CD4-positive, CD25-positive, alpha-beta regulatory T cell (primary cell): ENCODE results near the gene SLC1A1. TPM values are rescaled to one million over a fixed set of nuclear protein-coding genes. Genes with fewer than 3 reads are reported as not detected.

Experiments
- ATAC-seq, 2 donors: fragments of 150-1000 bp; cut with Tn5 transposase; one replicate each; pipeline ENCODE4 v1.10.0; 2021; ENCODE audit warnings: low read depth in 2 of 2, moderate number of reproducible peaks in 2 of 2, moderate library complexity in 1 of 2
- DNase-seq, 3 donors: peaks; one replicate each; pipeline versions ENCODE4 v3.0.0 to v3.0.0-alpha.2; 2012 to 2022; ENCODE audit warnings: mixed read lengths in 1 of 3
- H3K27ac ChIP-seq: one replicate; pipeline ENCODE4 v1.7.0; 2013; ENCODE audit warnings: mild to moderate bottlenecking, low read length; ENCODE audit not compliant: insufficient read depth, poor library complexity, severe bottlenecking
- H3K27me3 ChIP-seq: one replicate; pipeline ENCODE4 v1.7.0; 2013; ENCODE audit warnings: low read length; ENCODE audit not compliant: control insufficient read depth, insufficient read depth
- H3K36me3 ChIP-seq: one replicate; pipeline ENCODE4 v1.7.0; 2013; ENCODE audit warnings: mild to moderate bottlenecking, low read length, moderate library complexity; ENCODE audit not compliant: control insufficient read depth, insufficient read depth
- H3K4me1 ChIP-seq: 2 replicates; pipeline ENCODE4 v1.7.0; 2013; ENCODE audit warnings: mild to moderate bottlenecking, low read length; ENCODE audit not compliant: insufficient read depth, control insufficient read depth, poor library complexity, severe bottlenecking
- H3K4me3 ChIP-seq: one replicate; pipeline ENCODE4 v1.7.0; 2013; ENCODE audit warnings: low read depth, mild to moderate bottlenecking, low read length, moderate library complexity
- H3K9me3 ChIP-seq, 2 experiments: 1 replicate in 1 of 2; 2 replicates in 1 of 2; pipeline ENCODE4 v1.7.0; 2013; ENCODE audit warnings: low read length in 2 of 2, mild to moderate bottlenecking in 1 of 2, moderate library complexity in 1 of 2; ENCODE audit not compliant: control insufficient read depth in 2 of 2
- H3K27ac Mint-ChIP-seq, 3 donors: one replicate each; pipeline ENCODE4 v1.8.0; 2020 to 2022; ENCODE audit warnings: mild to moderate bottlenecking in 3 of 3, mixed read lengths in 3 of 3, moderate library complexity in 2 of 3
- H3K27me3 Mint-ChIP-seq: one replicate; pipeline ENCODE4 v1.8.0; 2022; ENCODE audit warnings: mild to moderate bottlenecking, mixed read lengths
- H3K36me3 Mint-ChIP-seq: one replicate; pipeline ENCODE4 v1.8.0; 2020; ENCODE audit warnings: mixed read lengths
- H3K4me1 Mint-ChIP-seq, 4 donors: one replicate each; pipeline ENCODE4 v1.8.0; 2020 to 2022; ENCODE audit warnings: mixed read lengths in 4 of 4, mild to moderate bottlenecking in 1 of 4
- H3K4me3 Mint-ChIP-seq, 4 donors: one replicate each; pipeline ENCODE4 v1.8.0; 2020 to 2022; ENCODE audit warnings: mild to moderate bottlenecking in 4 of 4, mixed read lengths in 4 of 4, moderate library complexity in 3 of 4
- H3K9me3 Mint-ChIP-seq, 7 donors: one replicate each; pipeline ENCODE4 v1.8.0; 2020 to 2022; ENCODE audit warnings: mixed read lengths in 7 of 7, mild to moderate bottlenecking in 3 of 7, moderate library complexity in 2 of 7
- polyA plus RNA-seq, 4 donors: library from polyadenylated mRNA; unstranded; fragments of 300-500 nt; fragmentation: Illumina TruSeq; gene quantifications; one replicate each; pipeline ENCODE4 v1.2.3, GENCODE V29; 2021
- total RNA-seq: library from RNA; stranded (reverse); gene quantifications from one replicate; pipeline ENCODE4 v1.2.3, GENCODE V29; 2022

SLC1A1 gene
- total and polyA plus RNA-seq, 5 donors from 2014 or later, result 0.37 to 3.3 (median 1.3) TPM

DNA sequence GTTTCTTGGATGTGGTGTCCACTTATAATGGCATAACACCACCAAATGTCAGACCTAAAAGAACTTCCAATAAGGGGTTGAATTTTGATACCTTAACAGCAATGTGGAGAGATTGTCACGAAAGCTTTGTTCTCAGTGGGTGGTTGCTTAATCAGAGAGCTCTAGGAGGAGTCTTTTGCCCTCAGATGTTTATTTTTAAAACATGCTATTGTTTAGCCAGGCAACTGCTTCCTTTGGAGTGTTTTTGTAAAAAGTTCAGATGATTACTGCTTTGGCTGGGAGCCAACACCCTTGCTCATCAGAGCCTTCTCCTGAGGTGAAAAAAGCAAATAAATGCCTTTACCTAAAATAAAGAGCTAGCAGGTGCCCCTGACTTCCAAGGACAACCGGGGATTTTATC is 65.0 kb downstream of the SLC1A1 start:
- ATAC-seq, result no peak
- H3K4me1 ChIP-seq, result peaks cover 10% of the 10 kb centered on the region
- no peaks in the 10 kb centered on the region for H3K27me3 ChIP-seq
- H3K4me3 ChIP-seq, result no peak overlapping the region
- no peaks in the 10 kb centered on the region for H3K9me3 ChIP-seq
- Mint-ChIP-seq H3K4me1 (peaks cover 0 to 38% (median 13%) of the 10 kb centered on the region in 4 donors), H3K36me3 (no peaks in the 10 kb centered on the region), H3K9me3 (no peaks in the 10 kb centered on the region), H3K4me3 (no peak overlapping the region), H3K27ac (peak overlapping the region in 2 of 3 donors; percentile 15 to 78), H3K27me3 (no peaks in the 10 kb centered on the region)
- no peak overlapping the region for H3K27ac ChIP-seq
- peak in 1 of 3 donors; percentile 53 for DNase-seq
- no peaks in the 10 kb centered on the region for H3K36me3 ChIP-seq

DNA sequence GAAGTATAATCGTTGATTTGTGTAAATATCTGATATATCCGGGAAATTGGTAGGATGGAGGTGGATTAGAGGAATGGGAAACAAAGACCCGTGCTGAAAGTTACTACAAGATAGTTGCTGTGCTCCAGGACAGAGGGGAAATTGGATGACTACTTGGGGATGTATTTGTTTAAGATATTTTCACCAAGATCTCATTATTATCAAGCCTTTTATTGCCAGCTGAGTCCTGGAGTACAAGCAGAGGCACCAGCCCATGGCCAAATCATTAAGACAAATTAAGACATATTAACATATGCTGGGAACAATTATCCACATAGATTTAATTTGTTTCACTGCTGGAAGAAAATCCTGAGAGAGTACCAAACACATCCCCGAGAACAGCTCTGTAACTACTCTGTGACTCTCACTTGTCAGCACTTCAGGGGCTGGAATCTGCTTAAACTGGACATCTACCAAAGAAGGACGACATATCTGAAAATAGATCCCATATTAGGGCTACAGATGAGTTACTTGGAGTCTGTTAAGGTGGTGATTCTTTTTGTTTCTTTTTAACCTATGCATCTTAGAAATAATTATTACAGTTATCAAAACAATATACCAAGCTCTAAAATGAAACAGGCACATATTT is 68.2 kb downstream of the SLC1A1 start:
- Mint-ChIP-seq H3K36me3 (no peaks in the 10 kb centered on the region), H3K4me3 (no peak overlapping the region), H3K27me3 (no peaks in the 10 kb centered on the region), H3K27ac (no peak overlapping the region), H3K9me3 (peaks cover 0 to 2% (median 0%) of the 10 kb centered on the region in 7 donors), H3K4me1 (peaks cover 0 to 28% (median 14%) of the 10 kb centered on the region in 4 donors)
- Histone ChIP-seq H3K27me3 (no peaks in the 10 kb centered on the region), H3K4me3 (no peak overlapping the region), H3K9me3 (no peaks in the 10 kb centered on the region), H3K36me3 (no peaks in the 10 kb centered on the region), H3K27ac (no peak overlapping the region), H3K4me1 (peaks cover 8% of the 10 kb centered on the region)
- no peak for DNase-seq
- no peak for ATAC-seq

DNA sequence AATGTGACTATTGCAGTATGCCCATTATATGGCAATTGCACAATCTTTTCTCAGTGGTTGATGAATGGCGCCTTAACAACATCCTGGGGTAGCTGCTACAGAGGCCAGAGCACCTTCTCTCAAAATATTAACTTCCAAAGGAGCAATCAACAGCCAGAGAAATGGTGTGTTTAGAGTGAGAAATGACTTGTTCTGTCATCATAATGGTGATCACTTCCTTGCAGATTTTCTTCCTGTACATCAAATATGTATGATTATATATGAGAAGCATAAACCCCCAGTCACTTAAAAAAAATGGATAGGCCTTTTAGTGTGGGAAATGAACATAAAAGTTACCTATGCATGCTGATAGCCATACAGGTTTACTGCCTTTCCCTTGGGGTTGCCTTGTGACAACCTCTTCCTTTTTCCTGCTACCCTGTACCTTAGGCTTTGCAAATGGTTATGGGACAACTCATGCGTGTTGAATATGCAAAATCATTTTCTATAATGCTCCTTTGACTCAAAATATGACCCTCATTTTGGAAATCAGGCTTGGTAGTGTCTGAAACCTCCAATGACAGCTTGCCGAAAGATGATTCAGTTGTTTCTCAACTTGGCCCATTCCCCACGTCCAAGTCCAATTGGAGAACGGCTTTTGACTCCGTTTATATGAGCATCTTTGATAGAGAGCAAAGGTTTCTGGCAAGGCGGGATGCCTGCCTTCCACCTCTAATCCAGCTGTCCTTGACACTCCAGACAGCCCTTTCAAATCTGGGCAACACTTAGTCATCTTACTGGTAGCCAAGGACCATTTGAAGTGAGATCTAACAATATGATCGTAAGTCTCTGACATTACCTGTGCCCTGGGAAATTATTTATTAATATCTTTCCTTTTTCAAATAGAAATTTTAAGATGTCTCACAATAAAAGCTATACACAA is 69.3 kb downstream of the SLC1A1 start:
- no peaks in the 10 kb centered on the region for H3K9me3 ChIP-seq
- peaks cover 0 to 29% (median 19%) of the 10 kb centered on the region in 4 donors for H3K4me1 Mint-ChIP-seq
- peaks cover 0 to 2% (median 0%) of the 10 kb centered on the region in 7 donors for H3K9me3 Mint-ChIP-seq
- H3K27me3 ChIP-seq, result no peaks in the 10 kb centered on the region
- H3K36me3 ChIP-seq, result no peaks in the 10 kb centered on the region
- H3K27ac ChIP-seq, result no peak overlapping the region
- ATAC-seq (no peak), DNase-seq (no peak)
- no peak overlapping the region for H3K27ac Mint-ChIP-seq
- H3K4me3 ChIP-seq, result no peak overlapping the region
- no peak overlapping the region for H3K4me3 Mint-ChIP-seq
- H3K4me1 ChIP-seq, result peaks cover 11% of the 10 kb centered on the region
- no peaks in the 10 kb centered on the region for H3K27me3 Mint-ChIP-seq
- no peaks in the 10 kb centered on the region for H3K36me3 Mint-ChIP-seq

DNA sequence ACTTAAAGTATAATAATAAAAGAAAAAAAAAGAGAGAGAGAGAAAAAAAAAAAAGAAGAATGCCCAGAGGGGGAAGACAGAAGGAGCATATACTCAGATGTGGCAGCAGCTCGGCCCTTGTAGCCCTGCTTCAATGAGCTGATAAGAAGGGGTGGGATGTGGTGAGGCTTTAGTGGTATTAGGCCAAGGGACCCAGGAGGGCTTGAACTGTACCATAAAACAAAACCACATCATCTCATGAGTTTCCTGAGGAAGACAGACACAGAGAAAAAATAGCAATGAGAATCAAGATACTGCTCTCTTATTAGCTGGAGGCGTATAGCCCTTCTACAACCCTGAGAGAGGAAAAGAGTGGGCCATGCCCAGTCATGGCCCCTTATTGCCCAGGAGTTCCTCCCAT is 72.8 kb downstream of the SLC1A1 start:
- H3K9me3 Mint-ChIP-seq, result peaks cover 0 to 4% (median 0%) of the 10 kb centered on the region in 7 donors
- peak in 1 of 2 donors; percentile 25 for ATAC-seq

DNA sequence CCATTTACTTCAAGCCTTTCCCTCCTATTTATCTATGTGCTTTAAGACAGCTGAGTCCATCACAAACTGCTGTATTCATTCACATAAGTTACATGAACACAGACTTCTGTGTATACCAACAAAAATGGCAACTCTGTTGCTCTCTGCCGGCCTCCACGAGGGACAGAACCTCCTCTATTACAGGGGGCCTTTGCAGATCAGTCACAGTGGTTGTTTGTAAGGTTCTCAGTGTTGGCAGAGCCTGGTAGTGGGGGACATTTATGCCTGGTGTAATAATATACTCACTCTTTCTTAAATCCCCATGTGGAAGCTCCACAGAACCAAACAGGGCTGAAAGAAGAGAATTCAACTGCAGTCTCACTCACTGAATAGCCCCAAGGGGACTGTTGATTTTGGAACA is 76.5 kb downstream of the SLC1A1 start:
- no peak overlapping the region for H3K4me3 ChIP-seq
- no peaks in the 10 kb centered on the region for H3K27me3 Mint-ChIP-seq
- no peak overlapping the region for H3K27ac ChIP-seq
- H3K27me3 ChIP-seq, result no peaks in the 10 kb centered on the region
- H3K4me1 ChIP-seq, result peaks cover 13% of the 10 kb centered on the region
- no peaks in the 10 kb centered on the region for H3K9me3 ChIP-seq
- H3K4me1 Mint-ChIP-seq, result peaks cover under 1 to 40% (median 25%) of the 10 kb centered on the region in 4 donors
- peaks cover 0 to 4% (median 0%) of the 10 kb centered on the region in 7 donors for H3K9me3 Mint-ChIP-seq
- ATAC-seq, result no peak
- H3K36me3 Mint-ChIP-seq, result no peaks in the 10 kb centered on the region
- H3K27ac Mint-ChIP-seq, result no peak overlapping the region
- no peak for DNase-seq
- no peaks in the 10 kb centered on the region for H3K36me3 ChIP-seq
- H3K4me3 Mint-ChIP-seq, result no peak overlapping the region

More for the DNA sequence above, 72.8 kb downstream of the SLC1A1 start:
- no peaks in the 10 kb centered on the region for H3K27me3 Mint-ChIP-seq
- Histone ChIP-seq H3K36me3 (no peaks in the 10 kb centered on the region), H3K27ac (no peak overlapping the region), H3K4me1 (peaks cover 8% of the 10 kb centered on the region), H3K27me3 (no peaks in the 10 kb centered on the region), H3K4me3 (no peak overlapping the region), H3K9me3 (no peaks in the 10 kb centered on the region)
- peaks cover 0 to 33% (median 18%) of the 10 kb centered on the region in 4 donors for H3K4me1 Mint-ChIP-seq
- peak overlapping the region in 2 of 4 donors; percentile 19 to 42 for H3K4me3 Mint-ChIP-seq
- H3K36me3 Mint-ChIP-seq, result no peaks in the 10 kb centered on the region
- peak overlapping the region; percentile 47 to 91 (median 59) for H3K27ac Mint-ChIP-seq
- DNase-seq, result peak in 1 of 3 donors; percentile 24

DNA sequence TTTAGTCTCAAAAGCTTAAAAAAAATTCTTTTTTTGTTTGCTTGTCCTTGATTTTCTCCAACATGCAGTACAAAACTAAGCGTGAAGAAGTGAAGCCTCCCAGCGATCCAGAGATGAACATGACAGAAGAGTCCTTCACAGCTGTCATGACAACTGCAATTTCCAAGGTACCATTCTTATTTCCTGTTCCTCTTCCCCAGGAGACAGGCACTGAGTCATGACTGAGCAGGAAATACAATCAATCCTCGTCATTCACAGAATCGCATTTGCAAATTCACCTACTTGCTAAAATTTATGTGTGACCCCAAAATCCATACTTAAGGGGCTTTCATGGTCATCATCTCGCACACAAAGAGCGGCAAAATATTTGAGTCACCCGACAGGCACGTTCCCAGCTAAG is 77.3 kb downstream of the SLC1A1 start:
- Mint-ChIP-seq H3K27ac (no peak overlapping the region), H3K4me3 (no peak overlapping the region), H3K4me1 (peaks cover 7 to 48% (median 32%) of the 10 kb centered on the region in 4 donors), H3K27me3 (no peaks in the 10 kb centered on the region), H3K9me3 (peaks cover 0 to 4% (median 0%) of the 10 kb centered on the region in 7 donors), H3K36me3 (no peaks in the 10 kb centered on the region)
- H3K4me1 ChIP-seq, result peaks cover 21% of the 10 kb centered on the region
- no peaks in the 10 kb centered on the region for H3K9me3 ChIP-seq
- H3K27ac ChIP-seq, result no peak overlapping the region
- H3K36me3 ChIP-seq, result no peaks in the 10 kb centered on the region
- ATAC-seq (no peak), DNase-seq (no peak)
- no peaks in the 10 kb centered on the region for H3K27me3 ChIP-seq
- no peak overlapping the region for H3K4me3 ChIP-seq

DNA sequence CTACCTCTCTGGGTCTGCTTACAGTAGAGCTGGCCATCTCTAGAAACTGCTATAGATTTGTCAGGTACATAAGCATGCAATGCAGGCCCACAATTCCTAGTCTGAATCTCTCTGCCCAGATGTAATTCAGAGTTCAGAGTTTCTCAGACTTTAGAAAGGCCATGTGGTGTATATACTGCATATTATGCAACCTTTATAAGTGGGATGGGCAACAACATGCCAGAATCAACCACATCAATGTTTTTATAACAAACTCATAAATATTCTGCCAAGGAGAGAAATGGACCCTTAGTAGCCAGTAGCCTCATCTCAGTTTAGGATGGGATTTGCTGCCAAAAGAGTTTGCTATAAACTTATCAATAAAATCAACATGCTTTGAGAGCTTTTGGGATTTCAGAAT is 78.8 kb downstream of the SLC1A1 start:
- Mint-ChIP-seq H3K4me3 (no peak overlapping the region), H3K27me3 (no peaks in the 10 kb centered on the region), H3K27ac (no peak overlapping the region), H3K36me3 (no peaks in the 10 kb centered on the region), H3K9me3 (peaks cover 0 to 4% (median 0%) of the 10 kb centered on the region in 7 donors), H3K4me1 (peaks cover 11 to 50% (median 32%) of the 10 kb centered on the region in 4 donors)
- Histone ChIP-seq H3K4me1 (peaks cover 23% of the 10 kb centered on the region), H3K4me3 (no peak overlapping the region), H3K27ac (no peak overlapping the region), H3K36me3 (no peaks in the 10 kb centered on the region), H3K9me3 (no peaks in the 10 kb centered on the region), H3K27me3 (no peaks in the 10 kb centered on the region)
- no peak for DNase-seq
- no peak for ATAC-seq
